ENCODE data around the gene TSPAN32.

Gene TSPAN32

DNA sequence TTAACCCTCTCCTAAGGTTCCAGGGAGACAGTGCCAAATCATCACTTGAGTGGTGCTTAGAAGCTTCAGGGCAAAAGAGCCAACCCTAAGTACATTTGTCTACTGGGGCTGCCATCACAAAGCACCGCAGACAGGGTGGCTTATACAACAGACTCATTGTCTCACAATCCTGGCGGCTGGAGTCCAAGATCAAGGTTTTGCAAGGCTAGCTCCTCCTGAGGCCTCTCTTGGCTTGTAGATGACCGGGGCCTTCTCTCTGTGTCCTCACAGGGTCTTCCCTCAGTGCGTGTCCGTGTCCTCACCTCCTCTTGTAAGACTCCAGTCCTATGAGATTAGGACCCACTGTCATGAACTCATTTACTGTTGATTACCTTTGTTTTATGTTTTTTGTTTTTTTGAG, 41.2 kb downstream of the TSPAN32 start:
- no peaks in the 10 kb centered on the region for H3K27me3 ChIP-seq (ENCODE audit: control insufficient read depth in 1 of 2, insufficient read depth in 2 of 2, low read length in 2 of 2)

DNA sequence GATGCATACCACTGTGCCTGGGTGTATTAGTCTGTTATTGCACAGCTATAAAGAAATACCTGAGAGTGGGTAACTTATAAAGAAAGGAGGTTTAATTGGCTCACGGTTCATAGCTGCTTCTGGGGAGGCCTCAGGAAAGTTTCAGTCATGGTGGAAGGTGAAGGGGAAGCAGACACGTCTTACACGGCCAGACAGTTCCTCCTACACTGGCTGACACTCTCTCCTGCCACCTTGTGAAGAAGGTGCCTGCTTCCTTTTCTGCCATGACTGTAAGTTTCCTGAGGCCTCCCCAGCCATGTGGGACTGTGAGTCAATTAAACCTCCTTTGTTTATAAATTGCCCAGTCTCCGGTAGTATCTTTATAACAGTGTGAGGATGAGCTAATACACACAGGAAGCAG, 41.7 kb downstream of the TSPAN32 start:
- no peaks in the 10 kb centered on the region for H3K27me3 ChIP-seq (ENCODE audit: control insufficient read depth in 1 of 2, insufficient read depth in 2 of 2, low read length in 2 of 2)
- no peak overlapping the region for H3K27ac ChIP-seq (ENCODE audit: low read depth, low read length)
- no peaks in the 10 kb centered on the region for H3K4me1 ChIP-seq (ENCODE audit: control insufficient read depth in 1 of 2, insufficient read depth in 2 of 2, low read length in 2 of 2)
- no peaks in the 10 kb centered on the region for H3K9me3 ChIP-seq (ENCODE audit: control insufficient read depth in 1 of 2, low read length in 2 of 2)
- no peak overlapping the region for H3K4me3 ChIP-seq (ENCODE audit: low read depth in 1 of 2, low read length in 2 of 2)
- no peaks in the 10 kb centered on the region for H3K36me3 ChIP-seq (ENCODE audit: control insufficient read depth in 1 of 2, insufficient read depth in 2 of 2, low read length in 2 of 2)
- no peak overlapping the region for H3K9ac ChIP-seq (ENCODE audit: low read depth in 1 of 2, low read length in 2 of 2)

More for the DNA sequence above, 41.2 kb downstream of the TSPAN32 start:
- Histone ChIP-seq H3K4me3 (ENCODE audit: low read depth in 1 of 2, low read length in 2 of 2) (no peak overlapping the region), H3K9me3 (ENCODE audit: control insufficient read depth in 1 of 2, low read length in 2 of 2) (no peaks in the 10 kb centered on the region), H3K27ac (ENCODE audit: low read depth, low read length) (no peak overlapping the region), H3K36me3 (ENCODE audit: control insufficient read depth in 1 of 2, insufficient read depth in 2 of 2, low read length in 2 of 2) (no peaks in the 10 kb centered on the region), H3K4me1 (ENCODE audit: control insufficient read depth in 1 of 2, insufficient read depth in 2 of 2, low read length in 2 of 2) (no peaks in the 10 kb centered on the region), H3K9ac (ENCODE audit: low read depth in 1 of 2, low read length in 2 of 2) (no peak overlapping the region)

DNA sequence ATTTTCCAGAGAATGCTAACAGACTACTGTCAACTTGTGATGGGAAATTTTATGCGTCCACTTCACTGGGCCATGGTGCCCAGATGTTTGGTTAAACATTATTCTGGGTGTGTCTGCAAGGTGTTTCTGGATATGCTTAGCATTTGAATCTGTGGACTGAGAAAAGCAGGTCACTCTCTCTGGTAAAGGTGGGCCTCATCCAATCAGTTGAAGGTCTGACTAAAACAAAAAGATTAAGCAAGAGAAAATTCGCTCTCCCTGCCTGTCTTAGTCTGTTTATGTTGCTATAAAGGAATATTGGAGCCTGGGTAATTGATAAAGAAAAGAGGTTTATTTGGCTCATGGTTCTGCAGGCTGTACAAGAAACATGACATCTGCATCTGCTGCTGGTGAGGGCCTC, 43.2 kb downstream of the TSPAN32 start:
- H3K27ac ChIP-seq (ENCODE audit: low read depth, low read length) = no peak overlapping the region

DNA sequence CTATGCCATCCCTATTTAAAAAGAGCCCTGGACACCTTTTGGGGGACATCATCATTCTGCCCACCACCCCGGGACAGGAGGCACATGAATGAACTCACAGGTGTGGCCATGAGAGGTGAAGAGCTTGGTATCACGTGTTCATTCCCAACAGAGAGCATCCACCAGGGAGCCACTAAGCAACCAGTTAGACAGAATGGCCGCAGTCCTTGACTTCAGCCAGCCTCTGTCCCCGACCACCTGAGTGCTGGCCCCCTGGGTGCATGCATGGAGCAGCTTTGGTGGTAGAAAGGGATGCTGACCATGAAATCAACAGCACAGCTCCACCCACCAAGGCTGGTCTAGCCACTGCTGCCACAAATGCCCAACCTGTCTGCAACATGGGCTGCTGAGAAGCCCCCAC, 44.2 kb downstream of the TSPAN32 start:
- Histone ChIP-seq H3K9ac (ENCODE audit: low read depth in 1 of 2, low read length in 2 of 2) (no peak overlapping the region), H3K27ac (ENCODE audit: low read depth, low read length) (no peak overlapping the region), H3K9me3 (ENCODE audit: control insufficient read depth in 1 of 2, low read length in 2 of 2) (no peaks in the 10 kb centered on the region), H3K4me1 (ENCODE audit: control insufficient read depth in 1 of 2, insufficient read depth in 2 of 2, low read length in 2 of 2) (no peaks in the 10 kb centered on the region), H3K27me3 (ENCODE audit: control insufficient read depth in 1 of 2, insufficient read depth in 2 of 2, low read length in 2 of 2) (no peaks in the 10 kb centered on the region), H3K36me3 (ENCODE audit: control insufficient read depth in 1 of 2, insufficient read depth in 2 of 2, low read length in 2 of 2) (no peaks in the 10 kb centered on the region), H3K4me3 (ENCODE audit: low read depth in 1 of 2, low read length in 2 of 2) (no peak overlapping the region)

More for the DNA sequence above, 43.2 kb downstream of the TSPAN32 start:
- Histone ChIP-seq H3K9ac (ENCODE audit: low read depth in 1 of 2, low read length in 2 of 2) (no peak overlapping the region), H3K27me3 (ENCODE audit: control insufficient read depth in 1 of 2, insufficient read depth in 2 of 2, low read length in 2 of 2) (no peaks in the 10 kb centered on the region), H3K4me3 (ENCODE audit: low read depth in 1 of 2, low read length in 2 of 2) (no peak overlapping the region), H3K4me1 (ENCODE audit: control insufficient read depth in 1 of 2, insufficient read depth in 2 of 2, low read length in 2 of 2) (no peaks in the 10 kb centered on the region), H3K9me3 (ENCODE audit: control insufficient read depth in 1 of 2, low read length in 2 of 2) (no peaks in the 10 kb centered on the region), H3K36me3 (ENCODE audit: control insufficient read depth in 1 of 2, insufficient read depth in 2 of 2, low read length in 2 of 2) (no peaks in the 10 kb centered on the region)

DNA sequence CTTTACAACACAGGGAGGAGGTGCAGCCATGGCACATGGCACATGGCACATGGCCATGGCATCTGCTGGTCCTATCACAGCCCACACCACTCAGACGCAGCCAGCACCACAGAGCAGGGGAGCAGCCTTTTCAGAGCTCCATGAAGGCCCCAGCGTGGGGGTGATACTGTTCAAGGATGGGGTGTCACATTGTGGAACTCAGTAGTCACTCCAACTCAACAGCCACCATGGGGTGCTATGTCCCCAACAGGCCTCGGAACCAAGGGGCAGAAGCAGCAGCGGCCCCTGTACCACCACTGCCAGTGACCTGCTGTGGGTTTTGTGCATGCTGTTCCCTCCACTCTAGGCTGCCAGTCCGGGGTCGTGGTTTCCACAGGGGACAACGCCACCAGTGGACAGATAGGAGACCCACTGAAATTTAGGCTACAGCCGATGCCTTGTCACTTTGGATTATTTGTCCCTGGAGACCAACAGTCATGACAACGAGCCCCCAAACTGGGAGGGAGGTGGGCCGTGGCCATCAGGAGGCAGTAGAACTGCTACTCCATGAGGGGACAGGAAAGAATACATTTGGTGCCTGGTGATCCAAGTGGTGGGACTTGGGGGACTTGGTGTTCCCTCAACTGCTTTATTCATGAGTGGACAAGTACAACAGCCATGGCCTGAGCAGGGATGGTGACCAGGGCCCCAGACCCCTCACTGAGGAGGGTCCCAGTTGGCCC, 44.9 kb downstream of the TSPAN32 start:
- Histone ChIP-seq H3K4me3 (ENCODE audit: low read depth in 1 of 2, low read length in 2 of 2) (no peak overlapping the region), H3K9me3 (ENCODE audit: control insufficient read depth in 1 of 2, low read length in 2 of 2) (no peaks in the 10 kb centered on the region), H3K36me3 (ENCODE audit: control insufficient read depth in 1 of 2, insufficient read depth in 2 of 2, low read length in 2 of 2) (no peaks in the 10 kb centered on the region), H3K9ac (ENCODE audit: low read depth in 1 of 2, low read length in 2 of 2) (no peak overlapping the region), H3K27ac (ENCODE audit: low read depth, low read length) (no peak overlapping the region), H3K27me3 (ENCODE audit: control insufficient read depth in 1 of 2, insufficient read depth in 2 of 2, low read length in 2 of 2) (no peaks in the 10 kb centered on the region), H3K4me1 (ENCODE audit: control insufficient read depth in 1 of 2, insufficient read depth in 2 of 2, low read length in 2 of 2) (no peaks in the 10 kb centered on the region)

DNA sequence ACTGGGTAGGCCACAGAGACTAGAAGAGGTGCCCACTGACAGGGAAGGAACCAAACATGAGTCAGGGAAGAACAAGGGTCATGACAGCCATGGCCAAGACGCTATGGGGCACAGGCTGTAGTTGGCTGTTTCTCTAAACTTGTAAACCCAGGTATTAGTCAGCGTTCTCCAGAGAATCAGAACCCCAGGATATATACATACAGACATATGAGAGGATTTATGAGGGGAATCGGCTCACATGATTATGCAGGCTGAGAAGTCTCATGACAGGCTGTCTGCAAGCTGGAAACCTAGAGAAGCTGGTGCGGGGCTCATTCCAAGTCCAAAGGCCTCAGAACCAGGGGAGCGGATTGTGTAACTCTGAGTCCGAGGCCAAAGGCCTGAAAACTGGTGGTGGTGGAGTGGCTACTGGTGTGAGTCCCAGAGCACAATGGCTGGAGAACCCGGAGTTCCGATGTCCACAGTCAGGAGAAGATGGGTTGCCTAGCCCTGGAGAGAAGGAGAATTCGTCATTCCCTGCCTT, 45.6 kb downstream of the TSPAN32 start:
- H3K27ac ChIP-seq (ENCODE audit: low read depth, low read length) = no peak overlapping the region

DNA sequence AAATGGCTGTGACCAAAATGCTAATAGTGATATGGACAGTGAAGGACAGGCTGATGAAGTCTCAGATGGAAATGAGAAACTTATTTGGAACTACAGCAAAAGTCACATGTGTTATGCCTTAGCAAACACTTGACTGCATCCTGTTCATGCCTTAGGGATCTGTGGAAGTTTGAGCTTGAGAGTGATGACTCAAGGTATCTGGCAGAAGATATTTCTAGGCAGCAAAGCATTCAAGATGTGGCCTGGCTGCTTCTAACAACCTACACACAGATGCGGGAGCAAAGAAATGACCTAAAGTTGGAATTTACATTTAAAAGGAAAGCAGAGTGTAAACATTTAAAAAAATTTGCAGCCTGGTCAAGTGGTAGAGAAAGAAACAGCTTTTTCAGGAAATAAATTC, 47.2 kb downstream of the TSPAN32 start:
- Histone ChIP-seq H3K27ac (ENCODE audit: low read depth, low read length) (no peak overlapping the region), H3K27me3 (ENCODE audit: control insufficient read depth in 1 of 2, insufficient read depth in 2 of 2, low read length in 2 of 2) (no peaks in the 10 kb centered on the region), H3K9me3 (ENCODE audit: control insufficient read depth in 1 of 2, low read length in 2 of 2) (no peaks in the 10 kb centered on the region), H3K4me1 (ENCODE audit: control insufficient read depth in 1 of 2, insufficient read depth in 2 of 2, low read length in 2 of 2) (no peaks in the 10 kb centered on the region), H3K4me3 (ENCODE audit: low read depth in 1 of 2, low read length in 2 of 2) (no peak overlapping the region), H3K36me3 (ENCODE audit: control insufficient read depth in 1 of 2, insufficient read depth in 2 of 2, low read length in 2 of 2) (no peaks in the 10 kb centered on the region), H3K9ac (ENCODE audit: low read depth in 1 of 2, low read length in 2 of 2) (no peak overlapping the region)

More for the DNA sequence above, 45.6 kb downstream of the TSPAN32 start:
- Histone ChIP-seq H3K9me3 (ENCODE audit: control insufficient read depth in 1 of 2, low read length in 2 of 2) (no peaks in the 10 kb centered on the region), H3K9ac (ENCODE audit: low read depth in 1 of 2, low read length in 2 of 2) (no peak overlapping the region), H3K27me3 (ENCODE audit: control insufficient read depth in 1 of 2, insufficient read depth in 2 of 2, low read length in 2 of 2) (no peaks in the 10 kb centered on the region), H3K4me3 (ENCODE audit: low read depth in 1 of 2, low read length in 2 of 2) (no peak overlapping the region), H3K4me1 (ENCODE audit: control insufficient read depth in 1 of 2, insufficient read depth in 2 of 2, low read length in 2 of 2) (no peaks in the 10 kb centered on the region), H3K36me3 (ENCODE audit: control insufficient read depth in 1 of 2, insufficient read depth in 2 of 2, low read length in 2 of 2) (no peaks in the 10 kb centered on the region)

DNA sequence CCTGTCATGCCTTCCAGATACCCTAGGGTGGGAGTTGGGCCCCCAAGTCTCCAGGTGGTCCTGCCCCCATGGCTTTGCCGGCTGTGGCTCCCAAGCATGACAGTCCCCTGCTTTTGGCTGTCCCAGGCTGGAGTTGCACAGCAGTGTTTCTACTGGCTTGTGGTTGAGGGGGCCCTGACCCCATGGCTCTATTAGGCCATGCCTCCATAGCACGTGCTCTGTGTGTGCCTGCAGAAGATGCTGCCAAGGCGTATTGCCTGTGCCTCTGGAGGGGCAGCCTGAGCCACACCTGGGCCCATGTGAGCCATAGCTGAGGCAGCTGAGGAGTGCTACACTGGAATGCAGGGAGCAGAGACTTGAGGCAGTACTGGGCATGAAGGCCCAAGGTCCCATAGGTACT, 49.9 kb downstream of the TSPAN32 start:
- H3K4me3 ChIP-seq (ENCODE audit: low read depth in 1 of 2, low read length in 2 of 2) = no peak overlapping the region
- H3K36me3 ChIP-seq (ENCODE audit: control insufficient read depth in 1 of 2, insufficient read depth in 2 of 2, low read length in 2 of 2) = no peaks in the 10 kb centered on the region
- no peaks in the 10 kb centered on the region for H3K9me3 ChIP-seq (ENCODE audit: control insufficient read depth in 1 of 2, low read length in 2 of 2)
- H3K9ac ChIP-seq (ENCODE audit: low read depth in 1 of 2, low read length in 2 of 2) = no peak overlapping the region
- no peak overlapping the region for H3K27ac ChIP-seq (ENCODE audit: low read depth, low read length)
- H3K4me1 ChIP-seq (ENCODE audit: control insufficient read depth in 1 of 2, insufficient read depth in 2 of 2, low read length in 2 of 2) = no peaks in the 10 kb centered on the region
- H3K27me3 ChIP-seq (ENCODE audit: control insufficient read depth in 1 of 2, insufficient read depth in 2 of 2, low read length in 2 of 2) = no peaks in the 10 kb centered on the region

DNA sequence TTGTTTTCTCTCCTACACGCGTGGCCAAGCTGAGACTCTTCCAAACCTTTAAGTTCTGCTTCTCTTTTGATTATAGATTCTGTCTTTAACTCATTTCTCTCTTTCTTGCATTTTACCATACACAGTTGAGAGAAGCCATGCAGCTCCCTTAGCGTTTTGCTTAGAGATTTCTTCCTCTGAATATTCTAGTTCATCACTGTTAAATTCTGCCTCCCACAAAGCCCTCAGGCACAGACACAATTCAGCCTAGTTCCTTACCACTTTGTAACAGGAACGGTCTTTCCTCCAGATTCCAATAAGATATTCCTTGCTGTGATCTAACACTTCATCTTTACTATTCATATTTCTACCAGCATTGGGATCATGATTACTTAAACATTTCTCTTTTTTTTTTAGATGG, 50.6 kb downstream of the TSPAN32 start:
- H3K36me3 ChIP-seq (ENCODE audit: control insufficient read depth in 1 of 2, insufficient read depth in 2 of 2, low read length in 2 of 2) = no peaks in the 10 kb centered on the region
- no peak overlapping the region for H3K9ac ChIP-seq (ENCODE audit: low read depth in 1 of 2, low read length in 2 of 2)
- no peaks in the 10 kb centered on the region for H3K9me3 ChIP-seq (ENCODE audit: control insufficient read depth in 1 of 2, low read length in 2 of 2)
- H3K4me3 ChIP-seq (ENCODE audit: low read depth in 1 of 2, low read length in 2 of 2) = no peak overlapping the region
- no peaks in the 10 kb centered on the region for H3K27me3 ChIP-seq (ENCODE audit: control insufficient read depth in 1 of 2, insufficient read depth in 2 of 2, low read length in 2 of 2)
- H3K4me1 ChIP-seq (ENCODE audit: control insufficient read depth in 1 of 2, insufficient read depth in 2 of 2, low read length in 2 of 2) = no peaks in the 10 kb centered on the region
- no peak overlapping the region for H3K27ac ChIP-seq (ENCODE audit: low read depth, low read length)

DNA sequence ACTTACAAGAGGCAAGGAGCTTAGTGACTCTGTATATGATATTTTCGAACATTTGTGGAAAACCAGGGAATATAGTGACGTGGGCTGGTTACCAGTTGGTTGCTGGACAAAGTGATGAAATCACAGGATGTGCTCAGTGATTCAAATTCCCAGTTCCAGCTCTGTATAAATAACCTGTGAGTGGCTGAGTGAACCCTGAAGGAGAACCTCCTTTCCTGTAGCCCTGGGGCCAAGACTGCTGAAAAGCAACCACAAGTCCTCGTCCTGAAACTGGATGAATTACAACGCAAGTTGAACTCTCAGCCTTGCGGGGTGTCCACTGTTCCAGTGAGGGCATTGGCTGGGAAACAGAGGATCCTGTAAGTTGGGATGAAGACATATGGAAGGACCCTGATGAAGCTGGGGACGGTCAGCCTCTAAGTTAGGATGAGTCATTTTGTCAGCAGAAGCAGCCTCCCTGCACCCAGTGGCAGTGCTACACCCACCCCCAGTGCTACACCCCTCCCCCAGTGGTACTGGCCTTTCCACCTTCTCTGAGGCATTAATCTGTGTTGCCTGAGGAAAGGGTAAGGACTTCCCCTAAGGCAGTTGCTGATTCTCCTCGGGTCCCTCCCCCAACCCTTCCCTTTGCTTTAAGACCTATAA, 53.3 kb downstream of the TSPAN32 start:
- Histone ChIP-seq H3K9me3 (ENCODE audit: control insufficient read depth in 1 of 2, low read length in 2 of 2) (no peaks in the 10 kb centered on the region), H3K4me1 (ENCODE audit: control insufficient read depth in 1 of 2, insufficient read depth in 2 of 2, low read length in 2 of 2) (no peaks in the 10 kb centered on the region), H3K9ac (ENCODE audit: low read depth in 1 of 2, low read length in 2 of 2) (no peak overlapping the region), H3K4me3 (ENCODE audit: low read depth in 1 of 2, low read length in 2 of 2) (no peak overlapping the region), H3K27me3 (ENCODE audit: control insufficient read depth in 1 of 2, insufficient read depth in 2 of 2, low read length in 2 of 2) (no peaks in the 10 kb centered on the region), H3K36me3 (ENCODE audit: control insufficient read depth in 1 of 2, insufficient read depth in 2 of 2, low read length in 2 of 2) (no peaks in the 10 kb centered on the region), H3K27ac (ENCODE audit: low read depth, low read length) (no peak overlapping the region)

All from duodenal mucosa (tissue), 2 donors.